NCI-H526 (cell line): ENCODE results near the gene KRT74.

Experiments used
- DNase-seq, 2 experiments: peaks; one replicate each; lab custom pipeline; 2025; lab: John Stamatoyannopoulos, UW

Gene KRT74

DNA sequence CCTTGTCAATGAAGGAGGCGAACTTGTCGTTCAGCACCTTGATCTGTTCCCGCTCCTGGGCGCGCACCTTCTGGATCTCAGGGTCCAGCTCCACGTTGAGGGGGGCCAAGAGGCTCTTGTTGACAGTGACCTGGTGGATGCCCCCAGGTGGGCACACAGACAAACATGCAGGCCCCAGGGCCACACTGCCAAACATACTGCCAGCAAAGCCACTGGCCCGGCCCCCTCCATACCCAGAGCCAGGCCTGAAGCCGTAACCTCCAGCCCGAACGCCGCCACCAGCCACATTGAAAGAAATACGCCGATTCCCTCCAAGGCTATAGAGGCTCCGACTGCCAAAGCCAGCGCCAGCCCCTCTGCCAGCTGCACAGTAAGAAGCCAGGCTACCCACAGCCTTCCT is 337 bp downstream of the KRT74 start:
- DNase-seq, result no peak

DNA sequence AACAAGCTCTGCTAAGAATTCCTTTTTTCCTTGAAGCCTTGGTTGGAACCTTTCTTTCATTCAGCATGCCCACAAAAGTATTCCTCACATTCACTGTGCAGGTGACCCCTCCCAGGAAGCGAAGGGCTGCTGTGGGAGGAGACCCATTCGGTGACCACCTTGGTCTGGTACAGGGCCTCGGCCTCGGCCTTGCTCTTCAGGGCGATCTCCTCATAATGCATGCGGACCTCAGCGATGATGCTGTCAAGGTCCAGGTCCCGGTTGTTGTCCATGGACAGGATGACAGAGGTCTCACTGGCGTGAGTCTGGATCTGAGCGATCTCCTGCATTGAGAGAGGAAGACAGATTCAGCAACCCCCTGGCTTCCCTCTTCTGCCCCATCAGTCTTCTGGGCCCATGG is 3.1 kb downstream of the KRT74 start:
- DNase-seq, result no peak

DNA sequence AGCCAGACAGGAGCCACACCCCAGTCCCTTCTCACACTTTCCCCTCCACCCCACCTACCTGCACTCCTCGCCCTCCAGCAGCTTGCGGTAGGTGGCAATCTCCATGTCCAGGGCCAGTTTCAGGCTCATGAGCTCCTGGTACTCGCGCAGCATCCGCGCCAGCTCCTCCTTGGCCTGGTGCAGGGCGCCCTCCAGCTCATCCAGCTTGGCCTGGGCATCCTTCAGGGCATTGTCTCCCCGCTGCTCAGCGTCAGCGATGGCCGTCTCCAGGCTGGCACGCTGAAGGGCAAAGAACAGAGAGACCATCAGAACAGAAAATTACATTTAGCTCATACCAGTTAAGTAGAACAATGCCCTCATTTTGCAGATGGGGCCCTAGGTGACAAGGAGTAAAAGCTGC is 5.5 kb downstream of the KRT74 start:
- no peak for DNase-seq

GRCh38 chr12:52566847-52567291 is 6.8 kb downstream of the KRT74 start:
- no peak for DNase-seq

DNA sequence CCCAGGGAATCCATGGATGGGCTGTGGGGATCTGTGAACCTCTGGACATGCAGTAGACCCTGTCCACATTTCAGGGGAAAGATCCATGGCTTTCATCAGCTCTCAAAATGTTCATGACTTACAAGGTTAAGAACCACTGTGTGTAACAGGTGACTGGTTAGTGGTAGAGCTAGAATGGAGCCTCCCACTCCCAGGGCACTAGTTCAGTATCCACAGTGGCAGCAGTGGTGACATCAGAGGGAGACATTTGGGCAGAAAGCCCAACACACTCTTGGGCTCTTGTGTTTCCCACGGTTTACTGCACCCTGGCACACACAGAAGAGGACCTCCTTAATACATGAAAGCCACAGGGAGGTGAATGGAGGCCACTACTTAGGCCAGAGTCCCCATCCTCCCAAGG is 9.1 kb downstream of the KRT74 start:
- no peak for DNase-seq

DNA sequence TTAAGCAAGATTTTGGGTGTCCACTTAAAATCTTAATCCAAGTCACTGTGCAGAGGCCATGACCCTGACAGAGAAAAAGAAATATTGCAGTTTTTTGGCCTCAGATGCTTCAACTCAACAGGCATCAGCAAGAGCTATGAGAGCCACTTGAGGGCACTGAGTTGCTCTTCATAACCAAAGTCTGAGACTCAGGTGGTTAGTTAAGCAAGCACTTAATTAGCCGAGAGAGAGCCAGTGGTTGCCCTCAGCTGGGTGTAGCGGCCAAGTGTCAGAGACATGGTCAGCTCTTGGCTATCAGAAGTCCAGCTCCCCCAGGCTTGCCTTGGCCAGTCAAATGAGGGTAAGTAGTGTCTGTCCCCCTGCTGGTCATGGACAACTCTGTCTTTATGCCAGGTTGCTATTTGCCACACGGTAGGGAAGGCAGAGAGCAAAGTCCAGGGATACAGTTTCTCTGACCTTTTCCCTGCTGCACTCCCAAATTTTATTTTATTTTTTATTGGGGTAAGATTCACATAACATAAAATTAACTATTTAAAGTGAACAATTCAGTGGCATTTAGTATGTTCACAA is 11.7 kb downstream of the KRT74 start:
- peak in 1 of 2 experiments; percentile 6 for DNase-seq

GRCh38 chr12:52559979-52560378 is 13.7 kb downstream of the KRT74 start:
- no peak for DNase-seq

DNA sequence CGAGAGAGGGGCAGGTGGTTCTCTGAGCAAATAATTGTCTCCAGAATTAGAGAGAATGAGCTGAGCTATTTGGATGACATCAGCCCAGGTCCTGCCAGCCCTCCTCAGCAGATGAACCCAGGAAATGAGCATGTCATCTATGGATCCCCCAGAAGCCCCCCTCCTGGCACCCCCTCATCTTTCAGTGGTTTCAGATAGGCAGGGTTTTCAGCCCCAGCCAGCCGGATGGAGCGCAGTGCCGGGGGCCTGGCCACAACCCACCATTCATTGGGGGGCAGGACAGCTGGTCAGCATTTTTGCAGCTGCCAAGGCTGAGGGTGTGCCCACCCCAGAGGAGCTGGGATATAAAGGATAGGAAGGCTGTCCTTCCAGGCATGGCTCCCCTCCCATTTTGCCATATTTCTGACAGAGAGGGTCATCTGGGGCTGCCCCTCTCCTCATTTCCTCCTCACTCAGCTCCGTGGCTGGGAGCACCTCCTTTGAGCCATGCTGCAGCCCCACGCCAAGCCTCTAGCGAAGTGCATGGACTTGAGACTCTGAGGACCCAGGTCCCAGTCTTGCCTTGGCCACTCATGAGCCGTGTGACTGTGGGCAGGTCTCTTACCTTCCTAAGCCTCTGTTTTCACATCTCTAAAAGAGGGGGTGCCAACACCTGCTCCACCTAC is 14.7 kb downstream of the KRT74 start:
- DNase-seq, result no peak

- no peak for DNase-seq
Measured at GRCh38 chr12:52557476-52557875, 16.2 kb downstream of the KRT74 start.

DNA sequence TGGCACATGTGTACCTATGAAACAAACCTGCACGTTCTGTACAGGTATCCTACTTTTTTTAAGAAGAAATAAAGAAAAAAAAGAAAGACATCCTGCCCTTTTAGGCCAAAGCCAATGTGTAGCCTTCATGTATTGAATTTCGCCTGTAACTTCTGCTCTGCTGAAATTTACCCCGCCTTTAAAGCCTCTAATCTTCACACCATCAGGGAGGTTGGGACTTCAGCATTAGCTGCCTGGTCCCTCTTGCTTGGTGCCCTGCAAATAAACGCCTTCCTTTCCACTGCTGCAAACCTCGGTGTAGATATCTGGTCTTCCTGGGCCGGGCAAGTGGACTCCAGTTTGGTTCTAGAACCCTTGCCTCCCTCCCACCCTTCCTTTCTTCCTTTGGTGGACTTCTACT is 18.1 kb downstream of the KRT74 start:
- no peak for DNase-seq

DNA sequence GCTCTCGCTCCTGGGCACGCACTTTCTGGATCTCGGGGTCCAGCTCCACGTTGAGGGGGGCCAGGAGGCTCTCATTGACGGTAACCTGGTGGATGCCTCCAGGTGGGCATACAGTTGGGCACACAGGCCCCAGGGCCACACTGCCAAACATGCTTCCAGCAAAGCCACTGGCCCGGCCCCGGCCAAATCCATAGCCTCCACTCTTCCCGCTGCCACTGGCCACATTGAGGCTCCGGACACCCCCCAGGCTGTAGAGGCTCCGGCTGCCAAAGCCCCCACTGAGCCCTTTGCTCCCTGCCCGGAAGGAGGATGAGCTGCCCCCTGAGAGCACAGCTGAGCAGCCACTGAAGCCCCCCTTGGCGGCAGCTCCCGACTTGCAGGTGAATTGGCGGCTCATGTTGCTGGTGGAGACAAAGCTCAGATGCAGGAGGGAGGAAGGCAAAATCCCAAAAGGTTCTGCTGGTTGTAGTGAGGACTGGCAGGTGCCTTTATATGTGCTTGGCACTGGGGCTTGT is 20.9 kb downstream of the KRT74 start, which contains the start of gene KRT71:
Gene KRT71 (minus strand): TSS at position 465 of the 515 bp plus-strand sequence. CDS start 68 bp downstream, at position 397.
- no peak for DNase-seq

DNA sequence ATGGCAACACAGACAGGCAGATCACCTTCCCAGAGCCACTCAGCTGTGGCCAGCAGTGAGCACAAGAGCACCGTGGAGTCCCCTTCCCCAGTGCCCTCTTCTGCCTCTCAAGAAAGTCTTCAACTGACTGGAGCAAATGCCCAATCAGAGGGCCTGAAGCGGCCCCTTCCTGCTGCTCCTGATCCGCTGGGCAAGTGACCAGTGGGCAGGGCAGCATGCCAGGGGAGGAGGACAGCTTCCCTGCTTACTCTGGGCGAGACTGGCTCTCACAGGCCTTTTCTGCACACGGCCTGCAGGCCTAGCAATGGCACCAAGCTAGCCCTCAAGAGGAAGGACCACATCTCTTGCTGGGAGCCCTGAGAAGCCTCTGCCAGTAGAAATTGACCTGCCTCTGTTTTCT is 21.6 kb downstream of the KRT74 start:
- no peak for DNase-seq

GRCh38 chr12:52551216-52551865 is 22.3 kb downstream of the KRT74 start:
- DNase-seq, result no peak

DNA sequence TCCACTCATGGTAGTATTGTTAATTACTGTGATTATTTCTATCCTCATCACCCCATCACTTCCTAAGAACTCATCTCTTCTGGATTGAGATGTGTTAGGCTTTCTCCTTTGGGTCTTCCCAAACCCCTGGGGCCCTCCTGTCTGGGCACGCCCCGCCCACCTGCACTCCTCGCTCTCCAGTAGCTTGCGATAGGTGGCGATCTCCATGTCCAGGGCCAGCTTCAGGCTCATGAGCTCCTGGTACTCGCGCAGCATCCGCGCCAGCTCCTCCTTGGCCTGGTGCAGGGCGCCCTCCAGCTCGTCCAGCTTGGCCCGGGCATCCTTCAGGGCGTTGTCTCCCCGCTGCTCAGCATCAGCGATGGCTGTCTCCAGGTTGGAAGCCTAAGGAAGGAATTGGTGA is 27.5 kb downstream of the KRT74 start:
- DNase-seq, result no peak

DNA sequence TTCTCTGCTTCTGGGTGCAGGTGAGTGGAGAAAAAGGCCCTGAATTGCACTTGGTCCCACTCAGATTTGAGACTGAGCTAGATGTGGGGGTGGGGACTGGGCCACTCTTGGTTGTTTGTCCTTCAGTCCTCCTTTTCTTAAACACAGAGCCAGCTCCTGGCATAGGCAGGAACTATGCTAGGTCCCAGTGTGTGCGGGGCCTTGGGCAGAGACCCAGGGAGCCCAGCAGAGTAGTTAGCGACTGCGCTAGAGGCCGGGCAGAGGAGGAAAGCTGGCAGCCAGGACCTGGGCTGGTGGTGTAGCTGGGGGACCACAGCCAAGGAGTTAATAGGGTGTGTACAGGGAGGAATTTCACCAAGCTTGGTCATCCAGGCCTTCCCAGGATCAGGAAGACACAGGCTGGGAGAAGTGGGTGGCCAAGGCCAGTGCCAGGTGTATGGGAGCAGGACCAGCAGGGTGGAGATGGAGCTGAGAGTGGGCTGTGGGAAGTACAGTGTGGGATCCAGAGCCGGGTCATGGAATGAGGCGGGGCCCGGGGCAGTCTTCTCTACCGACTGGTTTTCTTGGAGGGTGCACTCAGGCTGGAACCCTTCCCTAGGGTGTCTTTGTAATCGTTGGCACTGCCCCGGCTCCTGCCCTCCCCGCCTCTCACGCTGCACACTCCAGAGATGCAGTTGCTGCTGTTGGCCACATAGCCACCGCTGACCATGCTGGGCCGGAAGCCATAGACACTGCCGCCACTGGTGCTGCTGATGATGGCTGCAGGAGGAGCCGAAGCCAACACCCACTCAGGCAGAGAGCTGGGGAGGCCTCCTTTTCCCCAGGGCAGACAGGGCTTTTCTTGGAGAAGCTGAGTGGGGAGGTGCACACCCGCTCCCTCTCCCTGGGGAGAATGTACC is 29.4 kb downstream of the KRT74 start:
- DNase-seq, result no peak

DNA sequence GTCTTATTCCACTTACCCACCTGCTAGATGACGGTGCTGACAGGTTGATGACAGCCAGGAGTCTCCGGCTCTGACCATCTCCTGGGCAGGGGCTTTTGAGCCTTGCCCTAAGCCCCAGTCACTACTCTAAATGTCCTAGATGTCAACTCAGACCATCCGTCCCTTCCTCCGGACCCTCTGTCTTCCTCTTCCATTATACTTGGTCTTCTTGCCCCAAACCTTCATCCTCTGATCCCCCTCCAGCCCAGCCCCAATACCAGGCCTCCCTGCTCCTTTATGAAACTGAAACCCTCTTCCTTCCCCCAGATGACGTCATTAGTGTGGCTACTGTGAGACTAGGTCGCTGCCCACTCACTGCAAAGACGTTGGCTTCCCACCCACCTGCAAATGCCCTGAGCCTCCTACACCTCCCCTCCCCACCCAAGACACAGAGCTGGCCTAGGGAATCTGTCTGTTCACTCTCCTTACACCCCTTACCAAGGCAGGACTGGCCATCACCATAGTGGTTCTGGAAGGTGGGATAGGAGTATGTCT is 30.8 kb downstream of the KRT74 start:
- no peak for DNase-seq

- DNase-seq, result no peak
Measured at GRCh38 chr12:52542157-52542556, 31.5 kb downstream of the KRT74 start.

- DNase-seq, result no peak
Measured at GRCh38 chr12:52541709-52542108, 31.9 kb downstream of the KRT74 start.

- DNase-seq, result no peak
Measured at GRCh38 chr12:52540531-52540930, 33.1 kb downstream of the KRT74 start.

GRCh38 chr12:52539821-52540173 is 33.8 kb downstream of the KRT74 start:
- no peak for DNase-seq

DNA sequence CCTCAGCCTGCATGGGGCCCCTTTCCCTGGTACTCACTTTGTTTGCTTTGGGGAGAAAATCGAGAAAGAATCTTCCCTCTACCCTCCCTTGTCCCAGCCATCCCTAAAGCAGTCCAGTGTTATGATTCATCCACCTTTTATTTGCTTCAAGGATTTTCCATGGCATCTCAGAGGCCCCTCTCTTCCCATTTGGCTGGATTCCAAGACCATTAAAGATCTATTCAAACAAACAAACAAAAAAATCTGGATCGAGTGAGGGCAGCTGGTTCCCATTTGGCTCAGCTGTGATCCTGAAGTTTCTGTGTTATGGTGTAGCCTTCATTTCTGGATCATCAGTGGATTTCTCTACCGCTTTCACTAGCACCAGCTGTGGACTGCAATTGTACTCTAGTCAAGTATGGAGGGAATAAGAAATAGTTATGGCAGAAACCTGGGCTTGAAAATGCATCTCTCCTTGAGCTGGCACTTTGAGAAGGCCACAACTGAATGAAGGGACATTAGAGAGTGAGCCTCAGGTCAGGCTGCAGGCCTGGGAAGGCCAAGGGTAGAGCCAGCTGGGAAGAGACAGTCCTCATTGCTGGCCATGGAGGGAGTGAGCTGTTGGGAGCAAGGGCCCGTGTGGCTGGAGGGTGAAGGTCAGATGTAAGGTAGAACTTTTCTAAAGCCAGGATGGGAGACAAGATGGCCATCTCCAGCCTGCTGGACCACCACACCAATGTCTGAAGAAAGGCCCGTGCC is 34.4 kb downstream of the KRT74 start:
- DNase-seq, result no peak
